GM04503 (cell line): ENCODE data around the gene ADGRB3.
"Not testable (repeated sequence)": the region's sequence is repeated elsewhere in the genome, so short reads cannot be mapped to it uniquely, and the experiment has no call there.

ENCODE experiments used
- DNase-seq: peaks from one replicate; pipeline ENCODE4 v3.0.0-alpha.2; 2012; ENCODE audit warnings: low read depth

Gene ADGRB3

GRCh38 chr6:68958327-68958726 is 323.2 kb downstream of the ADGRB3 start:
- no peak for DNase-seq

DNA sequence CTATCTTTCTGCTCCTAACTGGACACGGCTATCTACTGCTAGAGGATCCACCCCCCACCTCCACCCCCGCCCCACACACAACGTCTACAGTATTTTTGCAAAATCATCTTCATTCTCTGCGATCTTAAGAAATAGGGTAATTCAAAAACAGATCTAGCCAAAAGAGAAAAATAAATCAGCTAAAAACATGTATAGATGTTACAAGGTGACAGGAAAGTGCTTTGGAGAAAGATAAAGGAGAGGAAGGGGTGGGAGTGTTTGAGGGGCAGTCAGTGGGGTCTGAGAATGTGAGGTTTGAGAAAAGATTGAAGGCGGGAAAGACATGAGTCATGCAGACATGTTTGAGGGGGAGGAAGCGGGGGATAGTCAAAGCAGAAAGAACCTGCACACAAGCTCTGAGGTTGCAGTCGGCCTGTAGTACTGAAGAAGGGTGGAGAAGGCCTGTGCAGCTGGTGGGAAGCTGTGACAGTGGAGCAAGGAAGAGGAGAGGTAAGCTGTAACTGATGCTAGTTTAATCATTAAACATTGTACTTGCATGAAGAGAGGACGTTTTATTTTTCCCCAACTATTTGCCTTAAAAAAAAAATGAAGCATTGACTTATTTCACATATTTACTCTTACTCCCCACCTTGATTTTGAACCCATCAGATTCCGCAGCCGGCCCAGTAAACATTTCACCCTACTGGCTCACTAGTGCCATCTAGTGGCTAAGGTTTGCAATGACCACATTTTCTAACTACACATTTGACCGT is 332.6 kb downstream of the ADGRB3 start:
- peak; percentile 6 for DNase-seq

DNA sequence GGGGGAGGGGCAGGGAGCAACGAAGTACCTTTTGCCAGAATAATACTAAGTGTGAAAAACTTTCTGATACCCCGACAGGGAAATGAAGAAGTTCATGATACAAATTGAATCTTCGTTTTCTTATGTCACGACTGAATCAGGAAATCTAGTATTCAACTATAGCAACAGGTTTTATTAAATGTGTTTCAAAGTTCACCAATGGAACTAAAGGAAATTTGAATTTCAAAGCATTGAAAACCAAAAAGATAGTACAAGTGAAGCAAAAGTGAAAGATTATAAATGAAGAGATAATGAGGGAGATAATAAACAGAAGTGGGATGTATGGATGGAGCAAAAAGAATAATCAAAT is 333.2 kb downstream of the ADGRB3 start:
- DNase-seq, result no peak

- no peak for DNase-seq
Measured at GRCh38 chr6:68973066-68973465, 338.0 kb downstream of the ADGRB3 start.

DNA sequence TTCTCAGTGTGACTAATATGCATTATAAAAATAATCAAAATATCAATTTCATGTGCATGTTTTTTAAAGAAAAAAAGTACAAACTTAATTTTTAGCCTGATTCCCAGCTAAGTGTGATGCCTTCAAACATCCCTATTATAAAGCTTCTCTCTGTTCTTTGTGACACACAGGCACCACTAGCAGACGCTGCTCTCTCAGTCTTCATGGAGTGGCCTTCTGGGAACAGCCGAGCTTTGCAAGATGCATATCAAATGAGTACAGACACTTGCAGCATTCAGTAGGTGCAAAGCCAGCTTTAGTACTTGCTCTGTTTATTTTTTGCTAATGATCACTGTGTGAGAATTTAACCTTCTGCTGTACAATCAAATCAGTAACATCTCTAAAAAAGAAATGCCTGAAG is 340.0 kb downstream of the ADGRB3 start:
- no peak for DNase-seq

GRCh38 chr6:68975816-68976215 is 340.7 kb downstream of the ADGRB3 start:
- DNase-seq, result no peak

DNA sequence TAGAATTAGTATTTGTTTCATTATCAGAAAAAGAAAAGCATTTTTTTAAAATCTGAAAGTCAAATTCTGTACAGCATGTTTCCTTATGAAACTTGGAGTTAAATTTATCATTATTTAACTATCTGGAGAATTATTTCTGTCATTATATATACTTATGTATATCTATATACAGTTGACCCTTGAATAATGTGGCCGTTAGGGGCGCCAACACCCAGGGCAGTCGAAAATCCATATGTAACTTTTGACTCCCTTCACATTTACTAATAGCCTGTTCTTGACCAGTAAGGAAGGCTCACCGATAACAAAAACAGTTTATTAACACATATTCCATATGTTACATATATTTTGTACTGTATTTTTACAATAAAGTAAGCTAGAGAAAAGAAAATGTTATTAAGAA is 341.2 kb downstream of the ADGRB3 start:
- no peak for DNase-seq

- no peak for DNase-seq
Measured at GRCh38 chr6:68978411-68978810, 343.3 kb downstream of the ADGRB3 start.

DNA sequence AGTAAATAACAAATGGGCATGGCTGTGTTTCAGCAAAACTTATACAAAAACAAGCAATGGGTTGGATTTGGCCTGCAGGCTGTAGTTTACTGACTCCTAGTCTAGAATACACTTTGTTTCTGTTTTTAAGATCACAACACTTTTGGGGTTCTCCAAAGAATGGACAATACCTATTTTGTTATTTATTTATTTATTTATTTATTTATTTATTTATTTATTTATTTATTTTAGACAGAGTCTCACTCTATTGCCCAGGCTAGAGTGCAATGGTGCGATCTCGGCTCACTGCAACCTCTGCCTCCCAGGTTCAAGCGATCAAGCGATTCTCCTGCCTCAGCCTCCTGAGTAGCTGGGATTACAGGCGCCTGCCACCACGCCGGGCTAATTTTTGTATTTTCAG is 346.6 kb downstream of the ADGRB3 start:
- not testable (repeated sequence) for DNase-seq

- no peak for DNase-seq
Measured at GRCh38 chr6:68988698-68989097, 353.6 kb downstream of the ADGRB3 start.

DNA sequence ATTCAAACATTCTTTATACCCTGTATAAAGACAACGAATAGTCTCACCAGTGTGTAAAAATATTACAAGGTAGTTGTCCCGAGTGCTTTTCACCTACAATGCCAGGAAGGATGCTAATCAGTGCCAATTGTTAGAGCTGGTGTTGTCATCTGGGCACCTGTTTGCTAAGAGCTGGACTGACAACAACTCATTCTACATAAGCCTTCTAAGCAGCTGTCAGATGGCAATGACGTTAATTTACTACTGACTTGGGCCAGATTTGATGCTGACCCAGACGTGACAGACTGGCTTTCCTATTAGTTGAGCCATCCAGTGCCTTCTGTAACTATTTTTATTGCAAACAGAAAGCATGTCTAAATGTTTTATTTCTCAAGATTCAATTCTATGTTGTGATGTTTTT is 355.2 kb downstream of the ADGRB3 start:
- DNase-seq, result no peak

- DNase-seq, result no peak
Measured at GRCh38 chr6:68993911-68994310, 358.8 kb downstream of the ADGRB3 start.

- no peak for DNase-seq
Measured at GRCh38 chr6:68994521-68994920, 359.4 kb downstream of the ADGRB3 start.

- DNase-seq, result no peak
Measured at GRCh38 chr6:69005199-69005598, 370.1 kb downstream of the ADGRB3 start.

DNA sequence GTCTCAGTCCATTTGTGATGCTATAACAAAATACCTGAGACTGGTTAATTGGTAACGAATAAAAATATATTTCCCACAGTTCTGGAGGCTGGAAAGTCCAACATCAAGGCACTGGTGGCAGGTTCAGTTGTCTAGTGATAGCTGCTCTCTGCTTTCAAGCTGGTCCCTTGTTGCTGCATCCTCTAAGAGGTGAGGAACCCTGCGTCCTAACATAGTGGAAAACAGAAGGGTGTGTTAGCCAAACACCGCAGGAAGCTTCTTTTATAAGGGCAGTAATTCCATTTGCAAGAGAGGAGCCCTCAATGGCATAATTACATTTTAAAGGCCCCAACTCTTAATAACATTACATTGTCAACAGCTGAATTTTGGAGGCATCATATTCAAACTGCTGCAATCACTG is 372.7 kb downstream of the ADGRB3 start:
- DNase-seq, result no peak

GRCh38 chr6:69012211-69012610 is 377.1 kb downstream of the ADGRB3 start:
- no peak for DNase-seq

- DNase-seq, result no peak
Measured at GRCh38 chr6:69012876-69013275, 377.8 kb downstream of the ADGRB3 start.

- no peak for DNase-seq
Measured at GRCh38 chr6:69018906-69019305, 383.8 kb downstream of the ADGRB3 start.

- DNase-seq, result no peak
Measured at GRCh38 chr6:69019832-69020231, 384.8 kb downstream of the ADGRB3 start.

- no peak for DNase-seq
Measured at GRCh38 chr6:69022993-69023392, 387.9 kb downstream of the ADGRB3 start.

GRCh38 chr6:69026243-69026642 is 391.2 kb downstream of the ADGRB3 start:
- DNase-seq, result no peak

GRCh38 chr6:69026715-69027114 is 391.6 kb downstream of the ADGRB3 start:
- no peak for DNase-seq

- DNase-seq, result no peak
Measured at GRCh38 chr6:69027861-69028260, 392.8 kb downstream of the ADGRB3 start.

GRCh38 chr6:69038841-69039240 is 403.8 kb downstream of the ADGRB3 start:
- no peak for DNase-seq

DNA sequence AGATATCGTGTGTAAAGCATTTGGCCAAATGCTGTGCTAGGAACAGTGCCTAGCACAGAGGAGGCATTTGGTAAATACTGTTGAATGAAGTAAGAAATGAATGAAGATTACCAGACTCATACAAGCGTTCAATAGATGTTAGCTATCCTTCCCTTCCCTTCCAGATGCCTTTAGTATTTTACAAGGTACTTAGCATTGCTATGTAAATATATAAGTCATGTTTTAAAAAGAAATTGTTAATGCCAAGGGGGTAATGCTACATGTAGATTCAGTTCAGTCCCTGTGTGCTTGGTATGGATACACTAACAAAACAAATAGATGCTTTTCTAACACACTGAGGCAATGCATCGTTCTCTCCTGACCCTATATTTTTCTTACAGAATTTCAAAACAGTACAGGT is 407.2 kb downstream of the ADGRB3 start:
- DNase-seq, result no peak
